ENCODE results near the gene C11orf54.
"Not testable (repeated sequence)": the region's sequence is repeated elsewhere in the genome, so short reads cannot be mapped to it uniquely, and the experiment has no call there.

C11orf54 gene

GRCh38 chr11:93772123-93772522 lies 30.7 kb downstream of the C11orf54 start:
- in situ Hi-C loops (cut with MboI; ENCODE audit: low pct_unique_long_range_greater_than_20kb, low sequenced_read_pairs, unreplicated experiment) = no loop called here
- no peak for DNase-seq (ENCODE audit: low spot score)
- TF ChIP-seq CTCF (IDR thresholded peaks at IDR 0.05; ENCODE audit: extremely low read depth, insufficient read depth, missing control alignments) = no peak

- no peak for DNase-seq (ENCODE audit: low spot score)
- in situ Hi-C loops (cut with MboI; ENCODE audit: low pct_unique_long_range_greater_than_20kb, low sequenced_read_pairs, unreplicated experiment) = no loop called here
- no peak for TF ChIP-seq CTCF (IDR thresholded peaks at IDR 0.05; ENCODE audit: extremely low read depth, insufficient read depth, missing control alignments)
Observed at GRCh38 chr11:93773045-93773477, 31.6 kb downstream of the C11orf54 start.

- in situ Hi-C loops (cut with MboI; ENCODE audit: low pct_unique_long_range_greater_than_20kb, low sequenced_read_pairs, unreplicated experiment) = no loop called here
- DNase-seq (ENCODE audit: low spot score) = no peak
- TF ChIP-seq CTCF (IDR thresholded peaks at IDR 0.05; ENCODE audit: extremely low read depth, insufficient read depth, missing control alignments) = no peak
Observed at GRCh38 chr11:93773601-93774200, 32.2 kb downstream of the C11orf54 start.

GRCh38 chr11:93774560-93774959 lies 33.1 kb downstream of the C11orf54 start:
- in situ Hi-C loops (cut with MboI; ENCODE audit: low pct_unique_long_range_greater_than_20kb, low sequenced_read_pairs, unreplicated experiment); DNase-seq (ENCODE audit: low spot score): not testable (repeated sequence)

- in situ Hi-C loops (cut with MboI; ENCODE audit: low pct_unique_long_range_greater_than_20kb, low sequenced_read_pairs, unreplicated experiment) = no loop called here
- no peak for DNase-seq (ENCODE audit: low spot score)
- TF ChIP-seq CTCF (IDR thresholded peaks at IDR 0.05; ENCODE audit: extremely low read depth, insufficient read depth, missing control alignments) = peak; percentile 15
Observed at GRCh38 chr11:93775289-93775688, 33.8 kb downstream of the C11orf54 start.

- no peak for TF ChIP-seq CTCF (IDR thresholded peaks at IDR 0.05; ENCODE audit: extremely low read depth, insufficient read depth, missing control alignments)
Observed at GRCh38 chr11:93783362-93783761, 41.9 kb downstream of the C11orf54 start.

GRCh38 chr11:93783765-93784144 lies 42.3 kb downstream of the C11orf54 start:
- in situ Hi-C loops (cut with MboI; ENCODE audit: low pct_unique_long_range_greater_than_20kb, low sequenced_read_pairs, unreplicated experiment) = no loop called here
- no peak for TF ChIP-seq CTCF (IDR thresholded peaks at IDR 0.05; ENCODE audit: extremely low read depth, insufficient read depth, missing control alignments)
- no peak for DNase-seq (ENCODE audit: low spot score)

More at GRCh38 chr11:93783362-93783761, 41.9 kb downstream of the C11orf54 start:
- no peak for DNase-seq (ENCODE audit: low spot score)
- in situ Hi-C loops (cut with MboI; ENCODE audit: low pct_unique_long_range_greater_than_20kb, low sequenced_read_pairs, unreplicated experiment) = no loop called here

Data from GM13977 (cell line).